Measurements from ENCODE around the gene LRCH4.
A peak's percentile ranks its signal among the peaks of the same experiment; 100 is the strongest.

Gene LRCH4

GRCh38 chr7:100595188-100595587 is 9.3 kb upstream of the LRCH4 start:
- TF ChIP-seq CTCF (IDR thresholded peaks at IDR 0.05; ENCODE audit: low read depth, low read length) = no peak
- no peak for DNase-seq (ENCODE audit: extremely low read depth, low read depth)

GRCh38 chr7:100591596-100591995 is 5.7 kb upstream of the LRCH4 start:
- no peak for DNase-seq (ENCODE audit: extremely low read depth, low read depth)
- TF ChIP-seq CTCF (IDR thresholded peaks at IDR 0.05; ENCODE audit: low read depth, low read length) = no peak

- no peak for DNase-seq (ENCODE audit: extremely low read depth, low read depth)
- no peak for TF ChIP-seq CTCF (IDR thresholded peaks at IDR 0.05; ENCODE audit: low read depth, low read length)
Observed at GRCh38 chr7:100590077-100590737, 4.3 kb upstream of the LRCH4 start.

GRCh38 chr7:100589341-100589947 is 3.5 kb upstream of the LRCH4 start:
- no peak for TF ChIP-seq CTCF (IDR thresholded peaks at IDR 0.05; ENCODE audit: low read depth, low read length)
- no peak for DNase-seq (ENCODE audit: extremely low read depth, low read depth)

GRCh38 chr7:100588438-100588837 is 2.5 kb upstream of the LRCH4 start:
- no peak for DNase-seq (ENCODE audit: extremely low read depth, low read depth)
- TF ChIP-seq CTCF (IDR thresholded peaks at IDR 0.05; ENCODE audit: low read depth, low read length) = peak; percentile 38

- no peak; the same call in 1 of the 2 replicates for TF ChIP-seq CTCF (IDR thresholded peaks at IDR 0.05; ENCODE audit: low read depth, low read length)
- peak; percentile 100 for DNase-seq (ENCODE audit: extremely low read depth, low read depth)
Observed at GRCh38 chr7:100586266-100587025, 517 bp upstream of the LRCH4 start, which contains the start of gene FBXO24. Gene FBXO24 (plus strand): TSS chr7:100586328. CDS start chr7:100586626, 298 bp downstream.

Measured in AG09319 (cell line).